GM12874 (cell line): ENCODE data around the gene LDB2.

Experiments used
- CTCF ChIP-seq: IDR thresholded peaks from 2 replicates; pipeline ENCODE4 v1.5.1; 2011; ENCODE audit warnings: low read depth, mild to moderate bottlenecking, control low read depth, low read length, moderate library complexity; ENCODE audit not compliant: insufficient read depth

The LDB2 gene

GRCh38 chr4:16555156-16555555 is 343.3 kb downstream of the LDB2 start:
- no peak for TF ChIP-seq CTCF

GRCh38 chr4:16550531-16550930 is 347.9 kb downstream of the LDB2 start:
- no peak for TF ChIP-seq CTCF

GRCh38 chr4:16545656-16546055 is 352.8 kb downstream of the LDB2 start:
- no peak for TF ChIP-seq CTCF

DNA sequence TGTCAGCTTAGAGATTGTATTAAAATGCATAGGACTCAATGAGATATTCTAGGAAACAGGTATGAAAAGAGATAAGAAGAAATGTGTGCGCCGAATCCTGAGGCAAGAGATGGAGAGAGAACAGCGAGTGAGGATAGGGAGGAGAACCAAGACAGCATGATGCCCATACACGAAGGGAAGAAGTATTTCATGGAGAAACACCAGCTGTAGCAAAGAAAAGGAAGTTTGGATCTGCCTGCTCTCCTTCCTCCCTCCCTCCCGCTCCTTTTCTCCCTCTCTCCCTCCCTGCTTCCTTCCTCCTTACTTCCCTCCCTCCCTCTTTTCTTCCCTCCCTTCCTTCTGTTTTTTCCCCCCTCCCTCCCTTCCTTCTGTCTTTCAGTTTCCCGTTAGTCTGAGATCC is 353.6 kb downstream of the LDB2 start:
- TF ChIP-seq CTCF, result no peak

- no peak for TF ChIP-seq CTCF
These were observed 354.2 kb downstream of the LDB2 start for GRCh38 chr4:16544251-16544721.

DNA sequence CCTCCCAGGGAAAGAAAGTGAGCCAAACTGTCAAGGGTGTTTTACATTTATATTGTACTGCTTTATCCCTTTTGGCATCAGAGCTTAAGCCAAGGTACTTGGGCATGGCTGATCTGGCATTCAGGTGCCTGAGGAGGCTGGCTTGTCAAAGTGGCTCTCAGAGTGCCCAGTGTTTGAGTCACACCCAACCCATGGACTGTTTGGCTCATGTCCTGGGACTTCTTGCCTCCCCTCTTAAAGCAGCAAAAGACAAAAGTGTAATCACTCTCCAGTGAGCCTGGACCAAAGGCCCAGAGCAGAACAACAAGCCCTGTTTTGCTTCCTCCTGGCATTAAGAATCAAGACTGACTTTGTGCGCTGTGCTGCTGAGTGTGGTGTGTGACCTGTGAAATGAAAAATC is 360.5 kb downstream of the LDB2 start:
- TF ChIP-seq CTCF, result no peak

DNA sequence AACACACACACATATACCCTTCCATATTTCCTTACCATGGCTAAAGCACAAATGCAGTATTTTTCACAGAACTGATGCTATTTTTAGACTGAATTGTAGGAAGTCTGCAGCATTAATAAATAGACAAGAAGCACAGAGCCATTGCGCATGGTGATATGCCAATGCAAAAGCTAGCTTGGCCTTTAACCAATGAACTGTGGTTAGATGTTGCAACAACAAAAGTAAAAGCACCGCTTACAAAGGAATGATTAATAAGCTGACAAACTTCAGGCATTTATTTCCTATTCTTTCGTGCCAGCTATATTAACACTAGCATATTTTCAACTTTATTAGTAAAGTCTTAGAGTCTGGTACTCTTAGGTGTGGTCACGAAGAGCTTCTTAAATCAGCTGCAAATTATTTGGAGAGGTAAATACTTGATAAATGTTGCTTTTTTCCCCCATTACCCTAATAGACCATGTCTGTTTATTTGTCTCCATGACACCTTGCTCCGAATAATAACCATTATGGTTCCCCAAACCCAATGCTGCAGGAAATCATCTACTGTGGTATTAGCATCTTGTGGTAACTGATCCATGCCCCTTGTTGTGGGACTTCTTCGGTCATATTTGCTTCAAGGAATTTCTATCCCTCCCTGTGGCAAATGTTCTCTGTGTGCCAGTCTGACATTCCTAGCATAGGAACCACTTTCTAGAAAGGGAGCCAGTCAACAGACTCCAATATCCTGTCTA is 366.0 kb downstream of the LDB2 start:
- TF ChIP-seq CTCF, result no peak
